OCI-LY7 (cell line): Measurements from ENCODE around the gene RAB3C.

Source experiments
- CTCF ChIP-seq: fragments of 200-600 bp; sonication (generic); conservative IDR thresholded peaks from 2 replicates; pipeline ENCODE4 v1.5.1; 2014; ENCODE audit warnings: mild to moderate bottlenecking, antibody characterized with exemption, low read length, moderate library complexity, mixed read lengths
- EZH2phosphoT487 ChIP-seq: fragments of 200-600 bp; sonication (generic); IDR thresholded peaks from 2 replicates; pipeline ENCODE4 v1.6.1; 2018; ENCODE audit warnings: low read depth, borderline replicate concordance, mild to moderate bottlenecking, mixed run types, antibody characterized with exemption, low read length, moderate library complexity, mixed read lengths

GRCh38 chr5:58571501-58571900 is 11.4 kb upstream of the RAB3C start:
- TF ChIP-seq CTCF, result no peak
- TF ChIP-seq EZH2phosphoT487, result no peak
